ENCODE measurements around the gene SDC3. TPM values are rescaled to one million over a fixed set of nuclear protein-coding genes. Genes with fewer than 3 reads are reported as not detected.

SDC3 gene
- total and polyA plus RNA-seq, 4 donors, result 3.3 to 27.5 (median 16.6) TPM

- no peak overlapping the region for H3K4me3 ChIP-seq (ENCODE audit: low read depth in 1 of 3, low read length in 3 of 3)
- no peak overlapping the region for H3K9ac ChIP-seq (ENCODE audit: low read depth in 1 of 2, low read length in 2 of 2)
- DNase-seq (ENCODE audit: low spot score), result no peak
- WGBS, result 85% methylated on average over 9 of the region's 9 CpGs
- peaks cover 0 to 9% (median 0%) of the 10 kb centered on the region in 4 donors for H3K4me1 ChIP-seq (ENCODE audit: control insufficient read depth in 4 of 4, insufficient read depth in 4 of 4, low read length in 3 of 4)
- no peaks in the 10 kb centered on the region for H3K36me3 ChIP-seq (ENCODE audit: control insufficient read depth in 4 of 4, insufficient read depth in 3 of 4, low read depth in 1 of 4, low read length in 3 of 4)
- no peaks in the 10 kb centered on the region for H3K27me3 ChIP-seq (ENCODE audit: control insufficient read depth in 4 of 4, insufficient read depth in 4 of 4, low read length in 3 of 4)
- TF ChIP-seq RAD21 (IDR thresholded peaks at IDR 0.05), result no peak
- TF ChIP-seq MAX (IDR thresholded peaks at IDR 0.05), result no peak
- TF ChIP-seq FOXA1 (IDR thresholded peaks at IDR 0.05), result no peak
- TF ChIP-seq NR2F2 (IDR thresholded peaks at IDR 0.05), result no peak
- no peak for TF ChIP-seq RXRA (IDR thresholded peaks at IDR 0.05)
- no peak for TF ChIP-seq FOXA2 (IDR thresholded peaks at IDR 0.05)
- H3K9me3 ChIP-seq (ENCODE audit: control insufficient read depth in 4 of 4, low read length in 3 of 4), result peaks cover 0 to 2% (median 0%) of the 10 kb centered on the region in 4 donors
- peak overlapping the region; percentile 1 to 4 for H3K27ac ChIP-seq (ENCODE audit: low read depth in 1 of 2, low read length in 2 of 2)
Observed at GRCh38 chr1:30878016-30878415, 30.5 kb downstream of the SDC3 start.

GRCh38 chr1:30877205-30877912, 31.2 kb downstream of the SDC3 start:
- Histone ChIP-seq H3K27ac (ENCODE audit: low read depth in 1 of 2, low read length in 2 of 2) (peak overlapping the region; percentile 4 to 56), H3K4me1 (ENCODE audit: control insufficient read depth in 4 of 4, insufficient read depth in 4 of 4, low read length in 3 of 4) (peaks cover 0 to 9% (median 0%) of the 10 kb centered on the region in 4 donors), H3K9me3 (ENCODE audit: control insufficient read depth in 4 of 4, low read length in 3 of 4) (peaks cover 0 to 3% (median 0%) of the 10 kb centered on the region in 4 donors), H3K9ac (ENCODE audit: low read depth in 1 of 2, low read length in 2 of 2) (no peak overlapping the region), H3K27me3 (ENCODE audit: control insufficient read depth in 4 of 4, insufficient read depth in 4 of 4, low read length in 3 of 4) (no peaks in the 10 kb centered on the region), H3K36me3 (ENCODE audit: control insufficient read depth in 4 of 4, insufficient read depth in 3 of 4, low read depth in 1 of 4, low read length in 3 of 4) (no peaks in the 10 kb centered on the region), H3K4me3 (ENCODE audit: low read depth in 1 of 3, low read length in 3 of 3) (no peak overlapping the region)
- 67% methylated on average over 10 of the region's 10 CpGs for WGBS
- TF ChIP-seq RAD21 (IDR thresholded peaks at IDR 0.05) (peak in 1 of 2 donors; percentile 24), SP1 (IDR thresholded peaks at IDR 0.05) (no peak)
- no peak for DNase-seq (ENCODE audit: low spot score)

- Histone ChIP-seq H3K4me1 (ENCODE audit: control insufficient read depth in 4 of 4, insufficient read depth in 4 of 4, low read length in 3 of 4) (peaks cover 0 to 9% (median 0%) of the 10 kb centered on the region in 4 donors), H3K4me3 (ENCODE audit: low read depth in 1 of 3, low read length in 3 of 3) (no peak overlapping the region), H3K27ac (ENCODE audit: low read depth in 1 of 2, low read length in 2 of 2) (peak overlapping the region in 1 of 2 donors; percentile 56), H3K36me3 (ENCODE audit: control insufficient read depth in 4 of 4, insufficient read depth in 3 of 4, low read depth in 1 of 4, low read length in 3 of 4) (no peaks in the 10 kb centered on the region), H3K27me3 (ENCODE audit: control insufficient read depth in 4 of 4, insufficient read depth in 4 of 4, low read length in 3 of 4) (no peaks in the 10 kb centered on the region), H3K9ac (ENCODE audit: low read depth in 1 of 2, low read length in 2 of 2) (no peak overlapping the region), H3K9me3 (ENCODE audit: control insufficient read depth in 4 of 4, low read length in 3 of 4) (peaks cover 0 to 3% (median 0%) of the 10 kb centered on the region in 4 donors)
- WGBS, result 95% methylated on average over 25 of the region's 25 CpGs
- TF ChIP-seq CTCF (IDR thresholded peaks at IDR 0.05; ENCODE audit: low read depth, low read length, missing input control) (no peak), FOXA1 (IDR thresholded peaks at IDR 0.05) (no peak), HNF4A (conservative IDR thresholded peaks at IDR 0.05) (no peak), EGR1 (IDR thresholded peaks at IDR 0.05; ENCODE audit: low read depth in 2 of 2) (no peak), GABPA (IDR thresholded peaks at IDR 0.05 in 1 of 2, conservative IDR thresholded peaks at IDR 0.05 in 1 of 2) (no peak), REST (IDR thresholded peaks at IDR 0.05) (no peak), YY1 (IDR thresholded peaks at IDR 0.05) (no peak), ATF3 (IDR thresholded peaks at IDR 0.05) (no peak), JUND (IDR thresholded peaks at IDR 0.05) (no peak), SP1 (IDR thresholded peaks at IDR 0.05) (no peak), ZBTB33 (IDR thresholded peaks at IDR 0.05) (no peak)
- DNase-seq (ENCODE audit: low spot score), result no peak
Observed at GRCh38 chr1:30876451-30877204, 31.9 kb downstream of the SDC3 start.

All from liver (tissue), 9 donors.